OCI-LY3 (cell line): ENCODE data around the gene CACNA1B.

Source experiments
- EZH2phosphoT487 ChIP-seq: fragments of 200-600 bp; shearing (Covaris generic); IDR thresholded peaks from 2 replicates; pipeline ENCODE4 v1.6.1; 2018; ENCODE audit warnings: antibody characterized with exemption, mixed run types, low read depth
- TF ChIP-seq, protein P1 (sequence below): fragments of 200-600, 300-600 bp; sonication (generic); IDR thresholded peaks from 2 replicates; pipeline ENCODE4 v1.5.1; 2014; ENCODE audit warnings: antibody characterized with exemption, low read length, low read depth

GRCh38 chr9:138022756-138023393, 145.3 kb downstream of the CACNA1B start:
- TF ChIP-seq, protein P1, sequence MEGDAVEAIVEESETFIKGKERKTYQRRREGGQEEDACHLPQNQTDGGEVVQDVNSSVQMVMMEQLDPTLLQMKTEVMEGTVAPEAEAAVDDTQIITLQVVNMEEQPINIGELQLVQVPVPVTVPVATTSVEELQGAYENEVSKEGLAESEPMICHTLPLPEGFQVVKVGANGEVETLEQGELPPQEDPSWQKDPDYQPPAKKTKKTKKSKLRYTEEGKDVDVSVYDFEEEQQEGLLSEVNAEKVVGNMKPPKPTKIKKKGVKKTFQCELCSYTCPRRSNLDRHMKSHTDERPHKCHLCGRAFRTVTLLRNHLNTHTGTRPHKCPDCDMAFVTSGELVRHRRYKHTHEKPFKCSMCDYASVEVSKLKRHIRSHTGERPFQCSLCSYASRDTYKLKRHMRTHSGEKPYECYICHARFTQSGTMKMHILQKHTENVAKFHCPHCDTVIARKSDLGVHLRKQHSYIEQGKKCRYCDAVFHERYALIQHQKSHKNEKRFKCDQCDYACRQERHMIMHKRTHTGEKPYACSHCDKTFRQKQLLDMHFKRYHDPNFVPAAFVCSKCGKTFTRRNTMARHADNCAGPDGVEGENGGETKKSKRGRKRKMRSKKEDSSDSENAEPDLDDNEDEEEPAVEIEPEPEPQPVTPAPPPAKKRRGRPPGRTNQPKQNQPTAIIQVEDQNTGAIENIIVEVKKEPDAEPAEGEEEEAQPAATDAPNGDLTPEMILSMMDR: no peak
- TF ChIP-seq EZH2phosphoT487: no peak
